Measurements from ENCODE around the gene CNTN2.

CNTN2 gene, protein sequence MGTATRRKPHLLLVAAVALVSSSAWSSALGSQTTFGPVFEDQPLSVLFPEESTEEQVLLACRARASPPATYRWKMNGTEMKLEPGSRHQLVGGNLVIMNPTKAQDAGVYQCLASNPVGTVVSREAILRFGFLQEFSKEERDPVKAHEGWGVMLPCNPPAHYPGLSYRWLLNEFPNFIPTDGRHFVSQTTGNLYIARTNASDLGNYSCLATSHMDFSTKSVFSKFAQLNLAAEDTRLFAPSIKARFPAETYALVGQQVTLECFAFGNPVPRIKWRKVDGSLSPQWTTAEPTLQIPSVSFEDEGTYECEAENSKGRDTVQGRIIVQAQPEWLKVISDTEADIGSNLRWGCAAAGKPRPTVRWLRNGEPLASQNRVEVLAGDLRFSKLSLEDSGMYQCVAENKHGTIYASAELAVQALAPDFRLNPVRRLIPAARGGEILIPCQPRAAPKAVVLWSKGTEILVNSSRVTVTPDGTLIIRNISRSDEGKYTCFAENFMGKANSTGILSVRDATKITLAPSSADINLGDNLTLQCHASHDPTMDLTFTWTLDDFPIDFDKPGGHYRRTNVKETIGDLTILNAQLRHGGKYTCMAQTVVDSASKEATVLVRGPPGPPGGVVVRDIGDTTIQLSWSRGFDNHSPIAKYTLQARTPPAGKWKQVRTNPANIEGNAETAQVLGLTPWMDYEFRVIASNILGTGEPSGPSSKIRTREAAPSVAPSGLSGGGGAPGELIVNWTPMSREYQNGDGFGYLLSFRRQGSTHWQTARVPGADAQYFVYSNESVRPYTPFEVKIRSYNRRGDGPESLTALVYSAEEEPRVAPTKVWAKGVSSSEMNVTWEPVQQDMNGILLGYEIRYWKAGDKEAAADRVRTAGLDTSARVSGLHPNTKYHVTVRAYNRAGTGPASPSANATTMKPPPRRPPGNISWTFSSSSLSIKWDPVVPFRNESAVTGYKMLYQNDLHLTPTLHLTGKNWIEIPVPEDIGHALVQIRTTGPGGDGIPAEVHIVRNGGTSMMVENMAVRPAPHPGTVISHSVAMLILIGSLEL

DNA sequence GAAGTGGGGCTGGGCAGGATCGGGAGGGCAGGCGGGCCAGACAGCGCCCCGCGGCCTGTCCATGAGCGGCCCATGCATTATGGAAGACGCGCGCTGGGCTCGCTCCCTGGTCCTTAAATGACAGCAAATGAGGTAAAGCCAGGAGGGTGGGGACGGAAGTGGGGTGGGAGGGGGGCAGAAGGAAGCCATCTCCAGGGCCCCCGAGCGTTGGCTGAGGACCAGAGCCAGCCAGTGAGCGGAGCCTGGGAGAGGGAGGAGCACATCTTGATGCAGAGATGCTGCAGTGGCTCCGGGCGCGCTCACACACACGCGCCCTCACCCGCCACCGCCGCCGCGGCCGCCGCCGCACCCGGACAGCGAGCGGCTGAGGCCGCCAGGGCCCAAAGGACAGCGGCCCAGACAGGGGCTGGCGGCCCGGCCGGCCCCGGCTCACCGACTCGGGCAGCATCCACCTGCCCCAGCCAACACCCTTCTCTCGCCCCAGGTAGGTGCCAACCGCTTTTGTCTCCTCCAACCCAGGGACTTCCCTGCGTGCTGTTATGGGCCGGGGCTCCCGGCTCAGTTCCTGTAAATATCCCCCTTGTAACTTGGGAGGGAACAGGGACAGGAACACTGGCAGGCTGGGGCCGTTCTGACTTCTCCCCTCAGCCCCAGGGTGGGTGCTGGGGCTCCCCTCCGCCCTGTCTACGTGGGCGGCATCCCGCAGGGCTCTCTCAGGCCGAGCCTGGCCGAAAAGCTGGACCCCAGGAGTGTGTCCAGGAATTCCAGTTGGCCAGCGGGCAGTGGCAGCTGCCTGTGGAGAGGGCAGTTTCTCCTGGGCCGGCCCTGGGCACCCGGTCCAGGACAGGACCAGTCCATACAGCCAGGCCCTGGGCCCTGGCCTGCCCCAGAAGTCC, at the start of gene CNTN2:
TSS of gene CNTN2 (plus strand) at position 302 of the 896 bp plus-strand sequence. CDS start 9,974 bp downstream, outside the sequence.
- peak in 1 of 2 experiments; percentile 6 for DNase-seq

DNA sequence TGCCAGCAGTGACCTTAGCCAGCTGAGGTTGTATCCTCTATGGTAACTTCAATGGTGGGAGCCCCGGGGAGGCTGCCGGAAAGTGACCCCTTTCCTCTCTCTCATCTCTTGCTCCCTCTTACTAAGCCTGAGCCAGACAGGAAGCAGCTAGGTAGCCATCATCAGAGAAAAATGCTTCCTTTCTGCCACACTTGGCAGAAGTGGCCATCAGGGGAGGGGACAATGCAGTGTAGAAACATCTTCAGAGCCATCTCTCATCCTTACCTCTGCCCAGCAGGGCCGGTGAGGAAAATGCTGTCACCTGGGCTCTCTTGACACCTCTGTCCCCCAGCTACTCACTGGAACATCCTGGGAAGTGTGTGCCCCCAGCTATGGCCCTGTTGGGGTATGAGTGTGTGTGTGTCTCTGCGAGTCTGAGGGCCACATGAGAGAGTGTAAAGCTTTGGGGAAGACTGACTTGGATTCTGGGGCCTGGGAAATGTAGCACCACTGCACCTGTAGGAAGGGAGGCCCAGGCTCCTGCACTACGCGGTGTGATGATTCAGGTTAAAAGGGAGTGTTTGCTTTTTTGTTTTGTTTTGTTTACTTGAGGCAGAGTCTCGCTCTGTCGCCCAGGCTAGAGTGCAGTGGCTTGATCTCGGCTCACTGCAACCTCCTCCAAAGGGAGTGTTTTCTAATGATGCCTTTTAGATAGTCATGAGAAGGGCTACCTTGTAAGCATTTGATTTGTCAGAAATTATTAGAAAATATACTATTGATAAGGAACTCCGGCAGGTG, 48.7 kb upstream of the CNTN2 start:
- DNase-seq = no peak

DNA sequence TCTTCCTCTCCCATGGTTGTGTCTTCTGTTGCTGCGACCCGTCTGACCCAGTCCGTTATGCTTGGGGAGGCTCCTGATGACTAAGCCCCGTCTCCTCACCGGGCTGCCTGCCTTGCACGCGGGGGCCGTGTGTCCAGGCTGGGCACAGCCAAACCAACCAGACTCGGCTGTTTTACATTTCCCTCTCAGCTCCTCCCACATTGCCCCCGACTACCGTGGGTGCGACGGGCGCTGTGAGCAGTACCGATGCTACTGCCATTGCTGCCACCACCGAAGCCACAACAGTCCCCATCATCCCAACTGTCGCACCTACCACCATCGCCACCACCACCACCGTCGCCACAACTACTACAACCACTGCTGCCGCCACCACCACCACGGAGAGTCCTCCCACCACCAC, 46.0 kb upstream of the CNTN2 start:
- no peak for DNase-seq

DNA sequence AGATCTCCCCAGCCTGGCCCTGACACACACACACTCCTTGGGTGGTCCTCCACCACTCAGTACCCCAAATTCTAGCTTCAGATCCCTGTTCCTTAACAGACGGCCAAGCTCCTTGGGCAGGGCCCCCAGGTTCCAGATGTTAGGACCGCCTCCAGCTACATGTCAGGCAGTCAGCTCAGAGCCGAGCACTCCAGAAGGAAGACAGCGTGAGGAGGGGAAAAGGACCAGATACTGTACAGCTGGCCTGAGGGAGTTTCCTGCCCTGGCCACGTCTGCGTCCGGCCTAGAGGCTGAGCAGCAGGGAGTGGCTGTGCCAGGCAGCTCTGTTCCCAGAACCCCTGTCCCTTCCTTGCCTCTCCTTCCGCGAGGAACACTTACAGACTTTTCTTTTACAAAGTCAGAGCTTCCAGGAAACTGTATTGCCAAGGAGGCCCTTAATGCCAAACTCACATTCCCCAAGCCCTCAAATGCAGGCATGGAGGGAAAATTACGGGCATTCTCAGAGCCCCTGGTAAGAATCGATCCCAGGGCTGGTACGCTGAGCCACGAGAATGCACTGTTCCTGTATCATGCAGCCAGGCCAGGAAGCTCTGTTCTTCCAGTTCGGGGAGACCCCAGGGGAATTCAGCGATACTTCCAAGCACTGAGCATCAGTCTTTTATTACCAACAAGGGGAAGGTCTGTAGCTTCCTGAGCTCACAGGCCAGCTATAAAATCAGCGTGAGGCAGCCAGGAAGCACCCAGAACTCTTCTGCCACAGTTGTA, 45.2 kb upstream of the CNTN2 start:
- DNase-seq = no peak

DNA sequence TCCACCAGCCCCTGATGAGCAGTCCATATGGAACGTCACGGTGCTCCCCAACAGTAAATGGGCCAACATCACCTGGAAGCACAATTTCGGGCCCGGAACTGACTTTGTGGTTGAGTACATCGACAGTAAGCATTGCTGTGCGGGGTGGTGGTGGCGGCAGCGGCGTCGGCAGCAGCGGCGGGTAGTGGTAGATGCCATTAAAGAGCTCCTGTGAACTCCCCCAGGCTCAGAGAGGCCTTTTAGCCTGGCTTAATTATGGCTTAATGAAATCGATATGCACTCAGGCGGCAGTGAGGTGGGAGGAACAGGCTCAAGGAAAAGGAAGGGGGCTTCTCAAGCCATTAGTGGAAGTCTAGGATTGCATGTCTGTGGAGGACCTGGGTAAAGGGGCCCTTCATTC, 41.9 kb upstream of the CNTN2 start:
- no peak for DNase-seq

DNA sequence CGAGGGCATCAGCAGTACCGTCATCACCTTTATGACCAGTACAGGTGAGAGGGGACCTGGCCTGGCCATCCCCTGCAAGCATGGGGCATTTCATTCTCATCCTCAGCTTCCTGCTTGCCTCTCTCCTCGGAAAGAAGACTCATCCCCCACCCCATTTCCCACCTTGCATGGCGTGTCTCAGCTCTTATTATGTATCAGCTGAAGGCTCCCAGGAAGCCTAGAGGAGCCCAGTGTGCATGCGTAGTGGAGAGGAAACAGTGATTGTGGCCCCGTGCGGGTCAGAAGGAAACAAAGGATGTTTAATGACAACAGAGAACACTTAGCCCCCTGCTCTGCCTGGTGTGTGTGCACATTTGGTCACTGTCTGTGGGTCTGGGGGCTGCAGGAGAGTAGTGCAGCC, 40.3 kb upstream of the CNTN2 start:
- DNase-seq = no peak

DNA sequence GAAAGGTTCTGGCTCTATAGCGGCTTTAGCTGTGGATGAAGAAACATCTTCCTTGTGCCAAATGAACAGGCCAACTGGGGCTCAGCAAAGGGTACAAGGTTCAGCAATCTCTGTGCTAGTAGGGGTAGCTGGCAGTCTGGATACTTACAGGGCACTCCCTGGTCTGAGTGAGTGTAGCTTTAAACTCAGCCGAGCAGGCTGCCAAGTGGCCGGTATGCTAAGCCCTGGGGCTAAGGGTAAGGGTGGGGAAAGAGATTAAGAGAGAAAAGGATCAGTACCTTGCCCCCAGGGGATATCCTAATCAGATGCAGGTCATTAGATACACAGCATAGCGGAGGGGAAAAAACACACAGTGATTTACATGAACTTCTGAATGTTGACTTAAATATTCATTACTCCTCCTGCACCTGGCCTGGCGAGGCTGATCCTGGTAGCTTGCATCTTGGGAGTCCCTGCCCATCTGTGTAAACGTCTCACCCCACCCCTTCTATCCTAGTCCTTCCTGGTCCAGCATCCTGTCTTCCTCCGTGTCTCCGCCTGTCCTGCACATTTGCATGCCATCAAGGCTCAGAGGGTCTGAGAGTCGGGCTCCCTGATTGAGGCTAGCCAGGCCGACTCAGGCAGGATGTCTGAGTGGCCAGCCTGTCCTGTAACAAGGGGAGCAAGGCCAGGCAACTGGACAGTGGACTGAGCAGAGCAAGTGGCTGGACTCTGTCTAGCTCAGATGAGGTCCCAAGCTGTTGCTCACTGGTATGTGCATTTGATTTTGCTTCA, 39.5 kb upstream of the CNTN2 start:
- no peak for DNase-seq

DNA sequence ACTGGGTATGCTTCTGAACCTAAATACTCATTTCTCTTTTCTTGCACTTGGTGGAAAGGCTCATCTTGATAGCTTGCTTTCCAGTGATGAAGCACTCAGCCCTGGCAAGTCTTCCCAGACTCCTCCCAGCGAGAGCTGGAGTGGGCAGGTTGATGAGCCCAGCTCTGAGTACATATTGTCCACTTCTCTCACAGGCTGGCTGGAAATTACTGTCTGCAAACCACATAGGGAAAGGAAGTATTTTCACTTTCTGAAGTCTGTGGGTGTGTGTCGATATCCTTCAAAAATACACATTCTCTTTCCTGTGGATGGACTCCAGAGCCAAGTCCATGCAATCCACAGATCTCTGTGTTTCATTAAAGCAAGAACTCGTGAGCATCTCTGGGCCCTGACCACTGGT, 38.7 kb upstream of the CNTN2 start:
- no peak for DNase-seq

DNA sequence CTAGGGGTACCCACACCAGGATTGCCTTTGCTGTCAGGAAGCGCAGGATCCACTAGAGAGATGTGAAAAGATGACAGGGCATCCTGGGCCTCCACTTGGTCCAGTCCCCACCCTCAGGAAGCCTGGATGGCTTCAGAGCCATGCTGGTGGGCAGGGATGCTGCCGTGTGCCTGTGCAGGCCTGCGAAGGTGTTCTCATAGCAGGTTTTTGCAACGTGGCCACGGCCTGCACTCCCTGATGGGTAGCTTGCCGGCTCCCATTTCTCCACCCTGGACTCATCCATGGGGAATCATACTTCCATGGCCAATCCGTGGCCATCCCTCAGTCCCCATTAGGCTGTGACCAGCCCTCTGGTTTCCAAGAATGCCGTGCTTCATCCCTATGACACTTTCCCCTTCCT, 34.1 kb upstream of the CNTN2 start:
- DNase-seq = no peak

DNA sequence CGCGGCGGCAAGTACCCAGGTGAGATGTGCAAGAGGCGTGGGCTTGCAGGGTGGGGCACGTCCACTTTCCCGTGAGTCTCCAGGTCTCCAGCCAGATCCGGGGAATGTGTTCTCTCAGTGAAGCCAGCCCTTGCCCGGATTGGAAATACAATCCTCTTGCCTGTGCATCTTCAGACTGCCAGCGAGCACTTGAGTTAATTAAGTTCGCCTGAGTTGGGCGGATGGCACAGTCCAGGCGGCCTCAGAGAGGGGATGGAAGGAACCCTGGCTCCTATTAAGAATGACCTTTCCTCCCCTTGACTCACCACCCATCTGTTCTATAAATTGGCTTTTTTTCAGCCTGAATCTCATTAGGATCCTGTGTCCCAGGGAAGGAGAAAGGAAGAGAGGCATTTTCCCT, 33.3 kb upstream of the CNTN2 start:
- DNase-seq = no peak

DNA sequence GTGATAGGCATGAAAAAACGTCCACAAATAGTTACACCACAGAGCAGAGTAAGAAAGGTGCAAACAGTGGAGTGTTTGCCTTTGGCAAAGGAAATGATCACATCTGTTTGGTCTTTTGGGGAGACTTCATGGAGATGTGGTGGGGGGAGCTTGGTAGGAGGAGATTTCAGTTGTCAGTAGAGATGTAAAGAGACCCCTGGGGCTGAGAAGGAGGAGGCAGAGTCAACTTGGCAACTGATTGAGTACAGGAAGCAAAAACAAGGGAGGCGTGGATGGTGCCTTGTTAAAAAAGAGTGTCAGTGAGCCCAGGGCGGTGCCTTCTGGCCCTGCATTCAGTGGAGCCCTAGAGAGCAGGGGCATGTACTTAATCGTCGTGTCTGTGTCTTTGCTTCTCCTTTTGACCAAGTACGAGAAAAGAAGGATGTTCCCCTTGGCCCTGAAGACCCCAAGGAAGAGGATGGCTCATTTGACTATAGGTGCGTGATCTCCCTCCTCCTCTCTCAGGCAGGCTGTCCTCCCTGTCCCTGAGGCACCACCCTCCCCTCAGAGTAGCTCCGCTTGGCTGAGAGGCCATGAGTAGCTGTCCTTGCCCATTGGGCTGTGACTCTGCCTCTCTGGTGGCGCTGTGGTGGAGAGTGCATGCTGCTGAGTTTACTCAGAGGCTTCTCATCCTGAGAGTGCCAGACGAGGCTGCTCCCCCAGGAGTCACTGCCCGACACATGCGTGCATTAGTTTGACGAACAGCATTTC, 30.4 kb upstream of the CNTN2 start:
- DNase-seq = no peak

DNA sequence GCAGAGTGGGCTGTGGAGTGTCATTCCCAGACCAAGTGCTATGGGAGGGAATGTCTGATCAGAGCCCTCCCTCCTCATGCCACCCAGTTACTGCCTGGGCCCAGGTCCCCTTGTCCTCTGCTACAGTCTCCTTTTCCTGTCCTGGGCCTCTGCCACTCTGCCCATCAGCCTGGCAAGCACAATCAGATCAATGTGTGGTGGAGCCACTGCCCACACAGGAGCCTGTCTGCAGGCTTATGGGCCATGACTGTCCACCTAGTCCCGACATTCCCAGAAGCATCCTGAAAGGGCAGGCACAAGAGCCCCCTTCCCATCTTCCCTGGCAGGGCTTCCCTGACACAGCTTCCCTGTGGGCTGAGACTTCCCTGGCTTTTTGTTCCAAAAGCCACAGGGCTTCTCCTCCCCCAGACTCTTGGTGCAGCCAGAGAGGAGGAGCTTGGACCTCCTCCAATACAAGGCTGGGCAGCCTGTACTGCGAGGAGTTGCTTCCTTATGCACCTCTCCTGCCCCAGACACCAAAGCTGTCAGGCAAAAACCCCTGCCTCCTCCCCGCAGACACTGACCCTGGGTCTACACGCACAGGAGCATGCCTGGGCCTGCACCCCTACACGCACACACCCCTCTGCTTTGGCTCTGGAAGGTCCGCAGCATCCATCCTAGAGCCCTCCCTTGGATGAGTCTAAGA, 29.2 kb upstream of the CNTN2 start:
- no peak for DNase-seq

DNA sequence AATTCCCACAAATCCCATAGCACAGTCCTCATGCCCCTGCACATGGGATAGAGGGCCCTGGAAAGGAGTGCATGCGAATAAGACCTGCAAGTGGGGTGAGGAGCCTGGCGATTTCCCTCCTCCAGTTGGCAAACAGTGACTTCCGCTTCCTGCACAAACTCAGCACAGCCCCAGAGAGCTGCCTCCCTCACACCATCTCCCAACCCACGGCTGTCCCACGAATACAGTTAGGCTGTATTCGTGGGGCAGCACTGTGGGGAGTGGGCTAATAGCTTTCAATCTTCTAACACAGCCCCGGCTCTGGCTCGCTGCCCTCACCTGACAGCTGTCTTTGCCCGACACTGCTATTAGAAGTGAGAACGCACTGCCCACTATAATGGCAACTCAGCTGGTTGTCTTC, 28.2 kb upstream of the CNTN2 start:
- no peak for DNase-seq

DNA sequence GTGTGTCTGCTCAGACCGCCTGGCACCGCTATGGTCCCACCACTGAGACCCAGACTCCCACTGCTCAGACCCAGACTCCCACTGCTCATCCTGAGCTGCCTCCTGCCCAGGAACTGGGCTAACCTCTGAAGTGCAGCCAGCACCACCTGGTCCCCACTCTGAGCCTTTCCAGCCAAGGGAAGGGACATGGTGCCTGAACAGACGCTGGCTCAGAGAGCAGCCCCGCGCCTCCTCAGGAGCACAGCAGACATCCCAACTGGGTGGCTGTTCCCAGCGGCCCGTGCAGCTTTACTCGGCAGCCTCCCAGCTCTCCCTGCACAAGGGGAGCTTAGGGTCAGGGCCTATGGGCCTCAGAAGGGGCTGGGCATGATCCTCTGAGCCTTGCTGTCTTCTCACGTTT, 27.8 kb upstream of the CNTN2 start:
- no peak for DNase-seq

DNA sequence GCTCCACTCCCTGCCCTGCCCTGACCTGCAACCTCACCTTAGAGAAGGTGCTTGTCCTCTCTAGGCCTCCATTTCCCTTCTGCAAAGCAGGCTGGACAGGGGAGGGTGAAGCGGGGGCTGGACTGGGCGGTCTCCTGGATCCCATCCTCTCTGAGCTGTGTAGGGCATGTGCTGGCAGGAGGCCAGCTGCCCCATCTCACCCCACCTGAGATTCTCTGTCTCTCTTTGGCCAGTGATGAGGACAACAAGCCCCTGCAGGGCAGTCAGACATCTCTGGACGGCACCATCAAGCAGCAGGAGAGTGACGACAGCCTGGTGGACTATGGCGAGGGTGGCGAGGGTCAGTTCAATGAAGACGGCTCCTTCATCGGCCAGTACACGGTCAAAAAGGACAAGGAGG, 26.9 kb upstream of the CNTN2 start:
- no peak for DNase-seq

DNA sequence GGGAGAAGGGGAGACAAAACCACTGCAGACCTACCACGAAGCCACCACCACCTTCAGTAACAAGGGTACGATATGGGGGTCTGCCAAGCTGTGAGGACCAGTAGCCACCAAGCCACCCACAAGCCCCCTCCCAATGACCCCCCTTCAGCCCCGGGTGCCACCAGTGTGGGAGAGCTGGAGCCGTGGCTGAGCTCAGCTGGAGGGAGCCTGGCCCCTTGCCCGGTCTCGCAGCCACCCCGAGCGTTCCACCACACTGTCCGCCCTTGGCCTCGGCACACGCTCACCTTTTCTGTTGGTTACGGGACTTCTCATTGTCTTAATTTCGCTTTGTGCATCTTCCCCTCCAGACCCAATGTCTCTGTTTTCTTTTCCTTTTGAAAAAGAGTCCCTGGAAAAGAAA, 26.4 kb upstream of the CNTN2 start:
- no peak for DNase-seq

DNA sequence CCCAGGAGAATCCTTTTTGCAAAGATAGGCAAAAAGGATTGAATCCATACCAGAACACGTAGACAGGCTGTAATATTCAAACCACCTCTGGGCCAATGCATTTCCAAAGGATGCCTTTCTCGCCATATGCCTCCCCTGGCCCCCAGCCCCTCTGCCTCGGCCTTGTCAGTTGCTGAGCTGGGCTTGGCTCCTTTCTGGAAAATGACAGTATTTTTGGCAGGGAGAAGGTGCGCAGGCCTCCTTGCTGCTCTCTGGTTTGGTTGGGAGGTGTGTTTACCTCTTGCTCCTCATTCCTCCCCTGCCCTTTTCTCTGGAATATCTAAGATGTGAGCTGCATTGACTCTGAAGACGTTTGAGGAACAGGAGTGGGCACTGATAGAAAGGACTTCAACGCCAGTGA, 26.0 kb upstream of the CNTN2 start:
- no peak for DNase-seq

DNA sequence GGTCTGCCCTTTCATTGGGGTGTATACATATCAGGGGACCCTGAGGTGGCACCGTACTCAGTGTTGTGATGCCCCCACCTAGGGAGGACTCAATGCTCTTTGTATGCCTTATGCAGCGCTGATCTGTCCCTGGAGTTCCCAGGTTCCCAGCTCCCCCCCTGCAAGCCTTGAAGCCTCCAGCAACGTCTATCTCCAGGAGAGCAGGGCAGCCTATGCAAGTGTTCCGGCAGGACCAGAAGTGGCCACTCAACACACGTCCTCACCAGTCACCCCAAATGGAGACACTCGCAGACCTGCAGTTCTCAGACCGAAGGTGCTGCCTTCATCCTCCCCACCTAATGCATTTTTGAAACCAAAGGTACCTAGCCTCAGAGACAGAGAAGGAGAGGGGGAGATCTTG, 25.2 kb upstream of the CNTN2 start:
- no peak for DNase-seq

DNA sequence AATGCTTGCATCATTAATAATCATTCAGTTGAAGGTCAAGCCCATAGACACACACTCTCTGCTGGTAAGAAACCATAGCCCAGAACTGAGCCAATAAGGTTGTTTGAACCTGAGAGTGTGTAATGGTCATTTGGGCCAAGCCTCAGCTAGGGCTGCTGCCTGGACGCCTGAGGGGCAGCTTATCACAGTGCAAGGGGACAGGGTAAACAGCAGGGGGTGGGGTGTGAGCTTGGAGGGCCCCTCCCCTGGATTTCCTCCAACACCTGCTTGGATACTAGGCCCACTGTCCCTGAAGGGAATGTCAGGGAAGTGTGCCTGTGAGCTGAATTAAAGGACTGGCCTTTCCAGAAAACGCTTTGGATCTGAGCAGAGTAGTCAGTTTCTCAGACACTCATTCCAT, 24.6 kb upstream of the CNTN2 start:
- no peak for DNase-seq

All from NCI-H1930 (cell line).